Stimulated activated CD8-positive, alpha-beta memory T cell treated with anti-CD3 and anti-CD28 coated beads, Interleukin-15, amount 100 ng/mL, for 1 hour (primary cell): ENCODE measurements around the gene GTF2F2.

Source experiments
- DNase-seq: peaks from one replicate; pipeline ENCODE4 v3.0.0-alpha.2; 2020; ENCODE audit warnings: low read depth

GTF2F2 gene

DNA sequence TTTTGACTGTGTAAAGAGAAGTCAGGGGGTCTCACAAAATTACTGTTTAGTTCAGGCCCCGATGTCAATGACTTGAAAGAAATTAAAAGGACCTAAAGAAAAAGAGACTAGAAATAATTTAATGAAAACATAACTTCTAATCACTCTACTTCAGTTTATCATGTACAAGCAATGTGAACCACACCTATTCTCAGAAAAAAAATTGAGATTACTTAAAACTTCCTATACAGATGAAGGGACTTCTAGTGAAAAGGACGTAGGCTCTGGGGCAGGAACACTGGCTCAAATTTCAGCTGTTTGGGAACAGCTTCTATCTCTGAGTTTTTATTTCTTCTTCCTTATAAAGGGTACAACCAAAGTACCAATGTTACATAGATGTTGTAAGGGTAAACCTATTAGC, 182.7 kb downstream of the GTF2F2 start:
- no peak for DNase-seq

DNA sequence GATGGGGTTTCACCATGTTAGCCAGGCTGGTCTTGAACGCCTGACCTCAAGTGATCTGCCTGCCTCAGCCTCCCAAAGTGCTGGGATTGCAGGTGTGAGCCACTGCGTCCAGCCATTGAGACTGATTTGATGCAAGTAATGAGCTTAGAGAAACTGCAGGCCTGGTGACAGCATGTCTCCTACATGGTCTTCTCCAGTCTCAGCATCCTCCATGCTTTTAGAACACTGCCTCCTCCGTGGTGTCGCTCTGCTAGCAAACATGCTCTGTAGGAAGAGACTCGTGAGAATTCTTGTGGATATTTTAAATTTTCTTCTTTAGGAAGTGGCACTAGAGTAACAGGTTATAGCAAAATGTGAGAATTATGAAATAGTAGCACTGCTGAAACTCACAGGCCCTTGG, 183.6 kb downstream of the GTF2F2 start:
- no peak for DNase-seq

DNA sequence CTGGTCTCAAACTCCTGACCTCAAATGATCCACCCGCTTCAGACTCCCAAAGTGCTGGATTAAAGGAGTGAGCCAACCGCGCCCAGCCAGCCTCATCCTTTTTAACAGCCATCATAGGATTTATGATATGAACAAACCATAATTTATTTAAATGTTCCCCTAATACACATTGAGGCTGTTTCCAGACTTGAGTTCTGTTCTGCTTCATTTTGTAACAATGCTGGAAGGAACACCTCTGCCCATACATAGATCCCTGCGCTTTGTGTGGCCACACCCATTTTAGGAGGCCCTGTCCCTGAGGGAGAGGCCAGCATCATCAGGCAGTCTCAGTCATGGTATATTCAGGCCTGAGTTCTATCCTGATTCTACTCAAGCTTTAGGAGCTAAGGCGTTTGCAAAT, 184.8 kb downstream of the GTF2F2 start:
- DNase-seq, result no peak

GRCh38 chr13:45306966-45307365, 186.7 kb downstream of the GTF2F2 start:
- no peak for DNase-seq

- DNase-seq, result no peak
These were observed 190.2 kb downstream of the GTF2F2 start for GRCh38 chr13:45310341-45311131.

- no peak for DNase-seq
These were observed 194.5 kb downstream of the GTF2F2 start for GRCh38 chr13:45314822-45315221.

- no peak for DNase-seq
These were observed 195.3 kb downstream of the GTF2F2 start for GRCh38 chr13:45315520-45316167.

DNA sequence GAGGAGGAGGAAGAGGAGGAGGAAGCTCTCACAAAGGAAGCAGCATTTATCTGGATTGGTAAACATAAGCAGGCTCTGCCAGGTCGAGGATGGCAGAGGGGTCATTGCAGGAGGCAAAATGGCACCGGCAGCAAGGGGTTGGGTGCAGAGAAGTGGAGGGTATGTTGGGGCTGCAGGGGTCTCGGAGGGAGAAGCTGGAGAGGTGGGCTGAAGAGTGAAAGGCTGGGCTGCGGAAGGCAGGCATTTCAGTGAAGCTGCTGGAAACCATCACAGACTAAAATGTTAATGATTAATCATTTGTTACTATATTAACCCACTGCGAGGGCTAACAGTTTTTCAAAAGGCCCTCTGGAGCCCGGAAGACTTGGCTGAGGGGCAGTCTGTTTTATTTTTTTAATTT, 196.0 kb downstream of the GTF2F2 start:
- DNase-seq, result no peak

GRCh38 chr13:45316996-45317395, 196.7 kb downstream of the GTF2F2 start:
- DNase-seq, result no peak

DNA sequence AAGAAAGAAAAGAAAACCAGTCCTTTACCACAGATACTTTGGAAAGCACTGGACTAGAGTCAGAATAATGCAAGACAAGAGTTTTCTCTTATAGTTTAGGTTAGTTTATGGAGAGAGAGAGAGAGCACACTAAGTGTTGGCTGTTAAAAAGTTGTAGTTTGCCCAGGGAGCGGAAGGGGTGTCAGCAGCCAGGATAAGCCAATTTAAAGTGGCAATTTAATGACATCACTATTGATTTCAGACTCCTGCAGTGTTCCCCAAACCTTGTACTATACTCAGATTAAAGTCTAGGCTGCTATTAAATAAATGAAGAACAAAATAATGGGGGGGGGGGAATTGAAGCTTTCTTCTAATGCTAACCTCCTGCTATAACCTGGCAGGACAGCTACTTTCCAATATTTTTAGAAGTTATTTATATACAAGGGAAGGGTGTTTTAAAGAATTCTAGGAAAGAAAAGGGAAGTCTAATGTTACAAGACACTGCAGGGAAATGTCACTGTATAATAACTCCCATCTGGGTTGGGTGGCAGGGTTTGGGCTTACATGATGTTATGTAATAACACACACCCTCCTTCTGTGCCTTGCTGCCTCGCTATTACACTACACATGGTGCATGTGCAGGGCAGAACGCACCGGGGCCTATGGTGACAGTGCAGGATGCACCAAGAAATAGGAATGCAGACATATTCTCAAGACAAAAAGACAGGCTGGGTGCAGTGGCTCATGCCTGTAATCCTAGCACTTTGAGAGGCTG, 200.7 kb downstream of the GTF2F2 start:
- DNase-seq, result no peak

DNA sequence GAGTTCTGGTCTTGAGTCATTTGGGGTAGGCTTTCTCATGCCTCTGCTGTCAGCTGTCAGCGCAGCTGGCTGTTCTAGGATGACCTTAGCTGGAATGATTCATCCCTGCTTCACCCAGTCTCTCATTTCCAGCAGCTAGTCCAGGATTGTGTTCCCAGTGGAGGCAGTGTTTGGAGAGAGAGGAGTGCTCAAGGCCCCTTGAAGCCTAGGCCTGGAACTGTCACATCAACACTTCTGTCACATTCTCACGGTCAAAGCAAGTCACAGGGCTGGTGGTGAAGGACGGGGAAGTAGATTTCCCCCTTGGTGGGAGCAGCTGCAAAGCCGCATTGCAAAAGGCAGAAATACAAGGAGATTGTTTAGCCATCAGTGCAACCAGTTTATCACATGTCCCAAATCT, 205.5 kb downstream of the GTF2F2 start:
- DNase-seq, result no peak

DNA sequence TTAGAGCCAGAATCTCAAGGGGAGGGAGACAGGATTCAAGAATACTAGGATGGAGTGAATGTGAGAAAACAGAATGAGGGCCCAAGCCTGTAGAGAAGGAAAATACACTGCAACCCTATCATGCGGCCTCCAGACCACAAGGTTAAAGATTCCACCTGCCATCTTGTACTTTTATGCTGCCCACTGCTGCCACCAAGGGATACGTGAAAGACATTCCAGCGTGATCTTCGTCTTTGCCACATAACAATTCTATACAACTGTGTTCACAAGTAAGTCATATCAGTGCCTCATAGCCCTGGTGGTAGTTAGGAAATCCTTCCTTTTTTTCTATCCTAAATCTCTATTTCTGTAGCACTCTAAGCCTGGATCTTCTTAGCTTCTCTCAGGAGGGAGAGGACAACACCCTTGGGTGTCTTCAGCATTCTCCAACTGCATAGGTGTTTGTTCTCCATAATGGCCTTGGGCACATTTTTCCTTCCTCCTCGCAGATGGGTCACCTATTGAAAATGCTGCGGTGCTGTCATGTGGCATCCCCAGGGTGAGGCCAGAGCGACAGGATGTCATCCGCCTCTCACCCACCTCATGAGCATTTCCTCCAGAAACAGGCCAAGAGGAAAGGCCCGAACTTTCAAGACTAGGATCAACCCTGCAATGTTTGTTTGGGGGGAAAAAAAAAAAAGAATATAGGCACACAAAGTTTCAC, 207.1 kb downstream of the GTF2F2 start:
- no peak for DNase-seq

DNA sequence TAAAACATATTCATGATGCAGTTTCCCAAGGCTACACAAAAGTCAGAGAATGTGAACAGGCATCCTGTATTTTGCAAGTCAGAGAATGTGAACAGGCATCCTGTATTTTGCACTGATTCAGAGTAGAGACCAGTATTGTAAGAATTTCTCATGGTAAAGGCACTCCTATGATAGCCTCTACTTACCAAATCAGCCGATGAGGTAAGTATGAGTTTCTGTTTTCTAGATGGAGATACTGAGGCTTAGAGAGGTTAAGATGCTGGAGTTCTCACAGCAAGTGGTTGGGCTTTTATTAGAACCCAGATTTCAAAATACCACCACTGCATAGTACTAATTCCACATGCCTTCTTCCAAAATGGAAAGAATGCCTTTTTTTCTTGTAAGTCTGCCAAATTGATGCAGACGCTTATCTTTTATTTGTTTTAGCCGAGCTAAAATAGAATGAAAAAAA, 208.4 kb downstream of the GTF2F2 start:
- no peak for DNase-seq

DNA sequence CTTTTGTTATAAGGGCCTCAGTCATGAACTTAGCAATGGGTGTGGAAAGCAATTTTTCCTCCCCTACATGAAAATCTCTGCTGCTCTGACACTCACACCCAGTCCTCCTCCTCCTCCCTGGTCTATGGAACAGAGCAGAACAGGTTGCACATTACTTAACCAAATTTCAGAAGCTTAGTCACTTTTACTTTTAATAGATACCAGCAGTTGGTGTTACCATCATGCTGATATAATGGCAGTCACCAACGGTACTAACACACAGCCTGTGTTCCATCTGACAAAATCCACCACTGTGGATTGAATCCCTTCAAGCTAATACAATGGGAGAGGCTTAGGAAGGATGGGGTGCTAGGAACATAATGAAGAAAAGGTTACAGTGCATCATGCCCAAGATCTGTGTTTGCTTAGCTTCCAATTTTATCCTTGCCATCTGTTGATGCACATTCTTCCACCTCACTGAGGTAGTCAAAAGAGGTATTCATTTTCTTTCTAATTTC, 210.9 kb downstream of the GTF2F2 start:
- no peak for DNase-seq

DNA sequence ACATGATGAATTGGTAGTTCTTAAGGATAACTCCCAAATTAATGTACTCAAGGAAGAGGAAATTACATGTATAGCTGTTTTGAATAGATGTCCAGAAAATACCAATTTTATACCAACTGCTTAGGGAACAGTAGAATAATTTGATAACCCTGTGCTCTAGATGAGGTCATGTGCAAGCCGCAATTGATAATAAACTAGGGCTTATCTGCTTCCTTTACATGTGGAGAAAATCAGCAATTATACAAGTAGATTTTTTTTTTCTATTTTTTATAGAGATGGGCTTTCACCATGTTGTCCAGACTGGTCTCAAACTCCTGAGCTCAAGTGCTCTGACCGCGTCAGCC, 211.4 kb downstream of the GTF2F2 start:
- no peak for DNase-seq

DNA sequence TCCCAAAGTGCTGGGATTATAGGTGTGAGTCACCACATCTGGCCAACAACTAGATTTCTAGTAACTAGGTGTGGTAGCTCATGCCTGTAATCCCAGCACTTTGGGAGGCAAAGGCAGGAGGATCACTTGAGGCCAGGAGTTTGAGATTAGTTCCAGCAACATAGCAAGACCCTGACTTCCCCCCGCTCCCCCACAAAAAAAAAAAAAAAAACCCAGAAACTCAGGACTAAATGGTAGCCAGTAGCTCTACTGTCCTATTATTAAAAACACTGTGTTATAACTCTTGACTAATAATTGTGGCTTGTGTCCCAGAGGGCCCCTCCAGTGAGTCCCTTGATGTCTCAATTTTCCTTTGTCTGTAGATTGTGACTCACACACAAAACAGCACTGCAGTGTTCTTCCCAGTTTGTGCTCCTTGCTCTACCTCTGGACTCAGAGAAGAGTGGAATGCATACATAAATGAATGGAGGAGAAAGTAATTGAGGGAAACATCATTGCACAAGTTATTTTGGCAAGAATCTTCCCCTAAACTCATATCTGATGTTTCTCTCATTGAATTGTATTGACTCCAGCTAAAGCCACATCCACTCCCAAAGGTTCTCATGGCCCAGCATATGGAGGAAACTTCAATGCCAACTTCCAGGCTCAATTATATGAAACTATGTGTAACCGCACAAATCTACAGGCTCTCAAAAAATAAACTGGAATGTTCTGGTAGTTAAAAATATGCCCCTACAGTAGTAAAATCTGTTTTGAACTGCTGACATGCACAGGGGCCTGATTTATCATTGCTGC, 211.9 kb downstream of the GTF2F2 start:
- DNase-seq, result no peak

- no peak for DNase-seq
These were observed 212.5 kb downstream of the GTF2F2 start for GRCh38 chr13:45332831-45333219.

DNA sequence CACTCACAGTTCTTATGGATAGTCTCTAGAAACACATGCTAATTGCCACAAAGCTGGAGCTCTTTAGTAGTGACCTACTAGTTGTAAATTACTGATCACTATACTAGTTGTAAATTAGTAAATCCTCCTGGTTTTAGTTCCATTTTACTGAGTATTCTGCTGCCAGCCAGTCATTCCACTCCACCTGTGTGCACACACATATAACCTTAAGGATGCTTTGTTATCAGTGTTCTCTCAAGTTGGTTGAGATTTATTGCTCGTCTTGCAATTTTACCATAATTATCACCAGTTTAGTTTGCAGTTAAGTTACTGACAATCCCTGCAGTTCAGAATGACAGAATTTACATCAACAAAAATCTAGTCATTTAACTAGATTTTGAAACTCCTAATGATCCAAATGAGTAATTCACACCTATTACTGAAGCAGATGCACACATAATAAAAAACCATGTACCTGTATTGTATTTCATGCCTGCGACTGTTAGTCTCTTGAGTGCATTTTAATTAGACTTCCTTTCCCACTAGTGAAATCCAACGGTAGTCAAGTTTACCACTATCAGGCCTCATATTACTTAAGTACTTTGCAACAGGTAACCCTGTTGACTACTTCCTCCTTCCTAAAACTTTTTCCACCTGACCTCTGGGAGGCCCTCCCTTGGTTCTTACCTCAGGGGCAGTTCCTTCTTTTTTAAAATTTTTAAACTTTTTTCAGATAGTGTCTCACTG, 213.1 kb downstream of the GTF2F2 start:
- no peak for DNase-seq
